Endothelial cell of umbilical vein (primary cell): ENCODE results near the gene PHF2. TPM values are rescaled to one million over a fixed set of nuclear protein-coding genes. Genes with fewer than 3 reads are reported as not detected.

Experiments used
- BruUV-seq: library from RNA; stranded (reverse); fragments of 400-500 nt; replicated peaks from 2 replicates; lab custom pipeline; 2021; lab: Mats Ljungman, UMichigan
- CTCF ChIA-PET: fragments of 300-600, 350-600 bp; sonication (Branson Sonifier 250); formaldehyde crosslinking; loops from one replicate; lab custom pipeline; 2021; ENCODE audit warnings: antibody characterized with exemption, inconsistent platforms; lab: Charles Lee
- POLR2A ChIA-PET: fragments of 300-600, 350-600 bp; sonication (Branson Sonifier 250); formaldehyde crosslinking; loops from one replicate; lab custom pipeline; 2021; ENCODE audit warnings: antibody characterized with exemption, inconsistent platforms; lab: Charles Lee
- DNase-seq: peaks from one replicate; pipeline ENCODE4 v3.0.0-alpha.2; 2011; ENCODE audit warnings: low read depth, low spot score
- FAIRE-seq: peaks from 2 replicates; lab custom pipeline; 2011; peaks lifted over from hg19 to GRCh38; lab: Jason Lieb, UNC
- H2AFZ ChIP-seq: 2 replicates; pipeline ENCODE4 v1.6.0; 2012; ENCODE audit warnings: low read depth, low read length, control low read depth, inconsistent platforms
- H3K27ac ChIP-seq: 2 replicates; pipeline ENCODE4 v1.5.1; 2011; ENCODE audit warnings: low read depth, mild to moderate bottlenecking, control low read depth, low read length, moderate library complexity; ENCODE audit not compliant: insufficient read depth
- H3K27me3 ChIP-seq, 2 experiments: 2 replicates each; pipeline versions ENCODE4 v1.6.0 to v1.6.1; 2011; ENCODE audit warnings: low read length in 2 of 2, mixed read lengths in 1 of 2; ENCODE audit not compliant: control insufficient read depth in 2 of 2, insufficient read depth in 2 of 2
- H3K36me3 ChIP-seq, 2 experiments: 2 replicates in 1 of 2; 3 replicates in 1 of 2; pipeline ENCODE4 v1.5.1; 2011; ENCODE audit warnings: low read length in 2 of 2, mild to moderate bottlenecking in 1 of 2, moderate library complexity in 1 of 2; ENCODE audit not compliant: control insufficient read depth in 2 of 2, insufficient read depth in 2 of 2; ENCODE audit errors: extremely low read depth in 1 of 2
- H3K4me1 ChIP-seq: 3 replicates; pipeline ENCODE4 v1.5.1; 2011; ENCODE audit warnings: mild to moderate bottlenecking, low read length; ENCODE audit not compliant: control insufficient read depth, insufficient read depth; ENCODE audit errors: extremely low read depth
- H3K4me2 ChIP-seq: 2 replicates; pipeline ENCODE4 v1.6.1; 2011; ENCODE audit warnings: low read length, control low read depth, mixed read lengths; ENCODE audit not compliant: insufficient read depth
- H3K4me3 ChIP-seq, 3 experiments: fragments of 200-600 bp in 1 of 3; sonication (generic), shearing (Covaris generic) in 1 of 3; replicated peaks in 1 of 3; 2 replicates each; pipeline ENCODE4 v1.5.1; 2011 to 2016; ENCODE audit warnings: control low read depth in 3 of 3, low read length in 3 of 3, mild to moderate bottlenecking in 2 of 3, inconsistent platforms in 1 of 3, low read depth in 1 of 3, moderate library complexity in 1 of 3; ENCODE audit not compliant: insufficient read depth in 1 of 3
- H3K79me2 ChIP-seq: 2 replicates; pipeline ENCODE4 v1.6.0; 2012; ENCODE audit warnings: low read length, inconsistent platforms; ENCODE audit not compliant: control insufficient read depth, insufficient read depth
- H3K9ac ChIP-seq: replicated peaks from 2 replicates; pipeline ENCODE3; 2011; ENCODE audit warnings: low read length, control low read depth; ENCODE audit not compliant: insufficient read depth; ENCODE audit errors: extremely low read depth
- H3K9me1 ChIP-seq: replicated peaks from 3 replicates; pipeline ENCODE4 v1.6.0; 2011; ENCODE audit warnings: mild to moderate bottlenecking, low read length; ENCODE audit not compliant: control insufficient read depth, insufficient read depth; ENCODE audit errors: extremely low read depth
- H3K9me3 ChIP-seq: replicated peaks from 2 replicates; pipeline ENCODE4 v1.5.1; 2012; ENCODE audit warnings: low read length, inconsistent platforms; ENCODE audit not compliant: control insufficient read depth, insufficient read depth
- H4K20me1 ChIP-seq: replicated peaks from 2 replicates; pipeline ENCODE3; 2011; ENCODE audit warnings: mild to moderate bottlenecking, low read length; ENCODE audit not compliant: control insufficient read depth, insufficient read depth; ENCODE audit errors: extremely low read depth
- CTCF ChIP-seq, 2 donors: IDR thresholded peaks; 1 replicate in 1 of 2; 2 replicates in 1 of 2; pipeline ENCODE4 v1.5.1; 2011; ENCODE audit warnings: low read length in 2 of 2, mild to moderate bottlenecking in 2 of 2, moderate library complexity in 2 of 2, control low read depth in 1 of 2, inconsistent platforms in 1 of 2, low read depth in 1 of 2; ENCODE audit not compliant: insufficient read depth in 1 of 2; ENCODE audit errors: extremely low read depth in 1 of 2
- EZH2 ChIP-seq: IDR thresholded peaks from 2 replicates; pipeline ENCODE4 v1.6.1; 2012; ENCODE audit warnings: borderline replicate concordance, low read depth, mild to moderate bottlenecking, moderate library complexity, low read length, inconsistent platforms; ENCODE audit not compliant: severe bottlenecking
- FOS ChIP-seq: IDR thresholded peaks from 2 replicates; pipeline ENCODE4 v1.6.1; 2011; ENCODE audit warnings: mild to moderate bottlenecking, low read length, moderate library complexity, borderline replicate concordance; ENCODE audit not compliant: insufficient read depth
- GATA2 ChIP-seq: IDR thresholded peaks from 2 replicates; pipeline ENCODE4 v1.7.0; 2011; ENCODE audit warnings: low read depth, mild to moderate bottlenecking, moderate library complexity, mixed read lengths, low read length; ENCODE audit not compliant: insufficient read length, insufficient read depth
- JUN ChIP-seq: IDR thresholded peaks from 2 replicates; pipeline ENCODE4 v1.6.1; 2011; ENCODE audit warnings: borderline replicate concordance, low read depth; ENCODE audit not compliant: insufficient read length, insufficient read depth
- MAX ChIP-seq: IDR thresholded peaks from 2 replicates; pipeline ENCODE4 v1.6.1; 2011; ENCODE audit not compliant: insufficient read depth, insufficient read length
- MYC ChIP-seq: IDR thresholded peaks from one replicate; pipeline ENCODE4 v1.6.1; 2011; ENCODE audit warnings: mild to moderate bottlenecking, low read depth, low read length
- POLR2A ChIP-seq: IDR thresholded peaks from 2 replicates; pipeline ENCODE4 v1.6.1; 2012; ENCODE audit warnings: low read depth, mild to moderate bottlenecking, control low read depth, low read length
- POLR2AphosphoS5 ChIP-seq: IDR thresholded peaks from 2 replicates; pipeline ENCODE4 v1.6.1; 2012; ENCODE audit warnings: low read depth, mild to moderate bottlenecking, control low read depth, low read length, moderate library complexity; ENCODE audit not compliant: insufficient read depth
- dilution Hi-C: fragments of 300-500 bp; cut with MboI; formaldehyde crosslinking; loops from one replicate; pipeline ENCODE4 v1.15.0; 2019; ENCODE audit warnings: low sequenced_read_pairs; ENCODE audit not compliant: extremely low pct_ligation_motif_present
- intact Hi-C: fragments of 100-400 bp; cut with micrococcal nuclease; formaldehyde crosslinking; loops from one replicate; pipeline ENCODE4 v1.10.0; 2022
- polyA plus RNA-seq, 4 experiments: library from polyadenylated mRNA; depleted of rRNA in 3 of 4; stranded (reverse) in 3 of 4; unstranded in 1 of 4; fragments of >200 nt; gene quantifications; 2 replicates each; pipeline versions ENCODE4 v1.2.1 to v1.2.3, GENCODE V29; 2011 to 2012; ENCODE audit warnings: missing spikeins in 1 of 4
- total RNA-seq: library from RNA; stranded (reverse); gene quantifications from 2 replicates; pipeline ENCODE4 v1.2.3, GENCODE V29; 2021

PHF2 gene
- total and polyA plus RNA-seq, 2 donors (not counting 3 experiments of a cell fraction or from before 2014, with no cell fraction given), result 9.8 to 22.5 TPM

GRCh38 chr9:93642961-93643360 lies 66.6 kb downstream of the PHF2 start:
- no TSS peak for BruUV-seq
- Histone ChIP-seq H3K36me3 (peaks cover 0 to 9% of the 10 kb centered on the region in 2 experiments), H3K4me1 (no peaks in the 10 kb centered on the region), H3K9me3 (no peaks in the 10 kb centered on the region), H3K4me2 (no peak overlapping the region), H3K9ac (no peak overlapping the region), H3K79me2 (no peaks in the 10 kb centered on the region), H3K4me3 (no peak overlapping the region), H3K9me1 (no peaks in the 10 kb centered on the region), H3K27me3 (no peaks in the 10 kb centered on the region), H4K20me1 (no peaks in the 10 kb centered on the region), H3K27ac (no peak overlapping the region), H2AFZ (no peak overlapping the region)
- FAIRE-seq, result no peak
- intact Hi-C loops, result no loop called here
- POLR2A ChIA-PET, result no interaction called here
- no peak for DNase-seq
- CTCF ChIA-PET, result no interaction called here
- dilution Hi-C loops, result no loop called here
- TF ChIP-seq MYC, result no peak
- no peak for TF ChIP-seq POLR2A
- TF ChIP-seq FOS, result no peak
- no peak for TF ChIP-seq MAX
- no peak for TF ChIP-seq GATA2
- TF ChIP-seq POLR2AphosphoS5, result no peak
- TF ChIP-seq JUN, result no peak
- TF ChIP-seq EZH2, result no peak
- TF ChIP-seq CTCF (IDR thresholded peaks at IDR 0.05; ENCODE audit: extremely low read depth in 1 of 2, insufficient read depth in 1 of 2, low read depth in 1 of 2, low read length in 2 of 2), result no peak
